ENCODE results near the gene ZNF429.
"Not testable (repeated sequence)": the region's sequence is repeated elsewhere in the genome, so short reads cannot be mapped to it uniquely, and the experiment has no call there.

ZNF429 gene

GRCh38 chr19:21505459-21506451, at the start of gene ZNF429:
Gene ZNF429, plus strand, starts transcription at chr19:21505602. Its CDS starts 170 bp downstream, at chr19:21505772.
- peak; percentile 91 for DNase-seq (ENCODE audit: low spot score)

DNA sequence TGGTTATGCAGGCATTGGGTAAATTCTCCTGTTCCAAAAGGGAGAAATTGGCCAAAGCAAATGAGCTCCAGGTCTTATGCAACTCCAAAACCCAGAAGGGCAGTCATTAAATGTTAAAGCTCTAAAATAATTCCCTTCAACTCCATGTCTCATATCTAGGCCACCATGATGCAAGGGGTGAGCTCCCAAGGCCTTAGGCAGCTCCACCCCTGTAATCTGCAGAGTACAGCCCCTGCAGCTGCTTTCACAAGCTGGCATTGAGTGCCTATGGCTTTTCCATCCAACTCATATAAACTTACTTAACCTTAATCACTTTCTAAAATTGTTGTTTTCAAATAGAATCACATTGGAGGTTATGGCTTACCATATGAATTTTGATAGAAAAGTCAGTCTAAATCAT, 44.7 kb upstream of the ZNF429 start:
- DNase-seq (ENCODE audit: low spot score) = no peak

DNA sequence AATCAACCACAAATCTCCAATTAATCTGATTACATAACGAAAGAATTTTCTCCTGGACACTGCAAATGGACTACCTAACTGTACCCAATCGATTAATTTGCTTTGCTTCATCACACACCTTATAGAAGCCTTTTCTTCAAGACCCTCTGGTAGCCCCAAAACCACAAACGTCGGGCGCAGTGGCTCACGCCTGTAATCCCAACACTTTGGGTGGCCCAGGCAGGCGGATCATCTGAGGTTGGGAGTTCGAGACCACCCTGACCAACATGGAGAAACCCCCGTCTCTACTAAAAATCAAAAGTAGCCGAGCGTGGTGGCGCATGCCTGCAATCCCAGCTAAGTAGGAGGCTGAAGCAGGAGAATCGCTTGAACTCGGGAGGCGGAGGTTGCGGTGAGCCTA, 42.9 kb upstream of the ZNF429 start:
- no peak for DNase-seq (ENCODE audit: low spot score)

- peak; percentile 92 for DNase-seq (ENCODE audit: low spot score)
Measured at GRCh38 chr19:21463449-21464105, 41.8 kb upstream of the ZNF429 start.

DNA sequence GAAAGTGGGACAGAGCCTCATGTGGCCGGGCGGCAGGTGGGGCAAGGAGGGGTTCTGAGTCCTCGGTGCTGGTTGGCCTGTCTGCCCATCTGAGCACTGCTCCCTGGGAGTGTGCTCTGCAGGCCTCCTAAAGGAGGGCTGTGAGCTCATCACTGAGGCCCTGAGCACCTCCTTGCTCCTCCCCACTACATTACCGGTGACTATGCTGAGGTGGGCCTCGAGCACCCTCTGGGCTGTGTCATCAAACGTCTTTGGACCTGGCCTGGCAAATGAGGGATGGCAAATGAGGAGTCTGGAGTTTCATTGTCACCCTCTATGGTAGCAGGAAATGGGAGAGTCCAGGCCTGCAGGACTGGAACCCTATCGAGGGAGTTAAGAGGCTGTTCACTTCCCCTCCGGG, 38.8 kb upstream of the ZNF429 start:
- no peak for DNase-seq (ENCODE audit: low spot score)

GRCh38 chr19:21468791-21469190, 36.6 kb upstream of the ZNF429 start:
- DNase-seq (ENCODE audit: low spot score) = peak; percentile 43

GRCh38 chr19:21472507-21472906, 32.9 kb upstream of the ZNF429 start:
- DNase-seq (ENCODE audit: low spot score) = no peak

DNA sequence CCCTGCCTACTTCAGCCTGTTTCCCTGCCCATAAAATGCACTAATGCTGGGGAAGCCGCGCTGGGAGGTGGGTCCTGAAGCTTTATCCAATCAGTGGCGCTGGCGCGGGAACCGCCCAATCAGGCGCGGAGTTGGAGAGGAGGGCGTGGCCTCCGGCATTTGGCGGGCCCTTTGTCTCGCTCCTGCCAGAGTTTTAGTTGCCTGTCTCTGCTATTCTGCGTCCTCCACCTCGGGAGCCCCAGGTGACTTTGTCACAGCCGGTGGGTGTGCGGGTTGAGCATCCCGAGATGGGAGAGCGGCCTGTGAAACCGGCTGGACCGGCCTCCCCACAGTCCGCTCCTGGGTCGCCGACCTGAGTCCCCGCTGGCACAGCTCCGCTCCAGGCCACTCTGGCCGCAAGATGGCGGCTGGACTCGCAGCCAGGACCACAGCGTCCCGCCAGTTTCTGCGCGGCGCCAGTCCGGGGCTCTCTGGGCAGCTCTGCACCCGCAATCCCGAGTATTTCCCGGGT, 30.7 kb upstream of the ZNF429 start:
- DNase-seq (ENCODE audit: low spot score) = no peak

- not testable (repeated sequence) for DNase-seq (ENCODE audit: low spot score)
Measured at GRCh38 chr19:21482361-21482760, 23.0 kb upstream of the ZNF429 start.

- peak; percentile 86 for DNase-seq (ENCODE audit: low spot score)
Measured at GRCh38 chr19:21482863-21483276, 22.5 kb upstream of the ZNF429 start.

DNA sequence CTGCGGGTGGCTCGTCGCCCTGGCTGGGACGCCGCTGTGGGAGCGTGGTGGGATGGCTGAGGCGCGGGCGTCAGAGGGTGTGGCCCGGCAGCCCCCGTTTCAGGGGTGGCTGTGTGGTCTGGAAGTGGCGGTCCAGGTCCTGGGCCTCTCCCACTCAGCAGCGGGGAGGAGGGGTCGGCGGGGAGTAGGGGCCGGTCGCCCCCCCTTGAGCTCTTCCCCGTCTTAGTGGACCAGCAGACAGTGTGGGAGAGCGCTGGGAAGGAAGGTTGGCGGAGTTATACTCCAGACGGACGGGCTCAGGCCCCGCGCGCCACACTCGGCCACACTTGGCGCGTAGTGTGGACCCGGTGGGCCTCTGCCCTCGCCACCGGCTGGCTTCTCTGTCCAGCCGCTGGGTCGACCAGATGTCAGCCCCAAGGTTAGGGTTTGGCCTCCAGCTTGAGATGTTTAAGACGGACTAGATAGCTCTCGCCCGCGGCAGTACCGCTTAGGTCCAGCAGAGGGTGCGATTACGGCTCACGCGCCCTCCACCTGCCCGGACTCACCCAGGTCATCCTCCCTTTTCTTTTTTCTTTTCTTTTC, 21.7 kb upstream of the ZNF429 start:
- peak; percentile 67 for DNase-seq (ENCODE audit: low spot score)

DNA sequence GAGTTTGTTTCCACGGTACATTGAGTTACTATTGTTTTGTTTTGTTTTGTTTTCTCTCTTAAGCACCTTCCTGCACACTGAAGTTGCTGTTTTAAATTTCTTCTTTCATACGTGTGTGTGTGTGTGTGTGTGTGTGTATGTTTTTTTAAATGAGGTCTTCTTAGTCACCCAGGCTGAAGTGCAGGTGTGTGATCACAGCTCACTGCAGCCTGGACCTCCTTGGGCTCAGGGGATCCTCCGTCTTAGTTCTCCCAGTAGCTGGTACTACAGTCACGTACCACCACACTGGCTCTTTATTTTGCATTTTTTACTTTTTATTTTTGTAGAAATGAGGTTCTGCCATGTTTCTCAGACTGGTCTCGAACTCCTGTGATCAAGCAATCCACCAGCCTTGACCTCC, 20.8 kb upstream of the ZNF429 start:
- DNase-seq (ENCODE audit: low spot score) = no peak

DNA sequence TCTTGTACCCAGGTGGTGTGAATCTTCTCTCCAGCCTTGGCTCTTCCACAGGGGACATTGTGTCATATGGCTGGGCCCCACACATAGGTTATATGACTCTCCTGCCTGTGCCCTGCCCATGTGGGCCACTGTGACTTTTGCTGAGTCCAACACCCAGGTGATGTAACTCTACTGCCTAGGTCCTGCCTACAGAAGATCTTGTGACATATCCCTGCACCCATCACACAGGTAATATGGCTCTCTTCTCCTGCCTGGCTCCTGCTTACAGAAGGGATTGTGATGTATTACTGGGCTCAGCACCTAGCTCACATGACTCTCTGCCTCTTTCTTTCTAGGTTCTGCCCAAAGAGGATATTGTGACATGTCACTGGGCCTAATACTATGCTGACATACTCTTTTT, 19.5 kb upstream of the ZNF429 start:
- DNase-seq (ENCODE audit: low spot score) = no peak

- DNase-seq (ENCODE audit: low spot score) = no peak
Measured at GRCh38 chr19:21487969-21488368, 17.4 kb upstream of the ZNF429 start.

GRCh38 chr19:21491146-21491545, 14.3 kb upstream of the ZNF429 start:
- DNase-seq (ENCODE audit: low spot score) = no peak

DNA sequence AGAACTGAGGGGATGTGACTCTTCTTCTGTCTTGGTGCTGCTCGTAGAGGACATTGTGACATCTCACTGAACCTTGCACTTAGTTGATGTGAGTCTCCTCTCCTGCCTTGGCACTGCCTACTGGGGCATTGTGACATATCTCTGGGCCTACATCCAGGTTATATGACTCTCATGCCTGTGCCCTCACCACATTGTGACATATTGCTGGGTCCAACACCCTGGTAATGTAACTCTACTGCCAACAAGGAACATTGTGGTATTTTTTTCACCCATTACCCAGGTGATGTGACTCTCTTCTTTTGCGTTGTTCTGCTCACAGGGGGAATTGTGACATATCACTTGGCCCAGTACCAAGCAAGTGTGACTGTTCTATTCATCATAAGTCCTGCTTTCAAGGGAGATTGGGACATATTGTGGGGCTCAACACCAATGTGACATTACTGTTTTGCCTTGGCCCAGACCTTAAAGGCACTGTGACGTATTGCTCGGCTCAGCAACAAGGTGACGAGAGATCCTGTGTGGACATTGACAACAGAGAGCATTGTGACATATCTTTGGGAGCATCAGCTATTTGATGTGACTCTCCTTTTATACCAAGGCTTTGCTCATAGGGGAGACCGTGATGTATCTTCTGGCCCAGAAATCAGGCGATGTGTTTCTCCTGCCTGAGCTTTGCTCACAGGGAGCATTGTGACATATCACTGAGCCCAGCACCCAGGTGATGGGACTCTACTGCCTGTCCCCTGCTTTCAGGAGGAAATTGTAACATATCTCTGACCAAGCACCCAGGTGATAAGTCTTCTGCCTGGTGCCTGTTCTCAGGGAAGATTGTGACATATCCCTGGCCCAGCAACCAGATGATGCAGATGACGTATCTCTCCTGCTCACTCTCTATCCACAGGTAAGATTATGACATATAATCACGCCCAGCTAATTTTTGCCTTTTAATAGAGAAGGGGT, 12.2 kb upstream of the ZNF429 start:
- no peak for DNase-seq (ENCODE audit: low spot score)

DNA sequence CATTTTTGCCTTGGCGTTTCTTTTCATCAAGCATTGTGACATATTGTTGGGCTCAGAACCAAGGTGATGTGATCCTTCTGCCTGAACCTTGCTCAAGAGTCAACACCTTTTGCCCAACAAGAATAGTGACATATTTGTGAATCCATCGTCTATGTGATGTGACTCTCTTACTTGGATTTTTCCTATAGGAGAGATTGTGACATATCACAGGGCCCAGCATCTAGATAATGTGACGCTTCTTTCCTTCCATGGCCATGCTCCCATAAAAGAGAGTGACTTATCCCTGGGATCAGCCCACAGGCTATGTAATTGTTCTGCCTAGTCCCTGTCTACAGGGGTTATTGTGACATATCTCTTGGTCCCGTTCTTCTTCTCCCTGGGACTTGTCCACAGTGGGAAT, 8.5 kb upstream of the ZNF429 start:
- DNase-seq (ENCODE audit: low spot score) = no peak

- no peak for DNase-seq (ENCODE audit: low spot score)
Measured at GRCh38 chr19:21498651-21499050, 6.8 kb upstream of the ZNF429 start.

DNA sequence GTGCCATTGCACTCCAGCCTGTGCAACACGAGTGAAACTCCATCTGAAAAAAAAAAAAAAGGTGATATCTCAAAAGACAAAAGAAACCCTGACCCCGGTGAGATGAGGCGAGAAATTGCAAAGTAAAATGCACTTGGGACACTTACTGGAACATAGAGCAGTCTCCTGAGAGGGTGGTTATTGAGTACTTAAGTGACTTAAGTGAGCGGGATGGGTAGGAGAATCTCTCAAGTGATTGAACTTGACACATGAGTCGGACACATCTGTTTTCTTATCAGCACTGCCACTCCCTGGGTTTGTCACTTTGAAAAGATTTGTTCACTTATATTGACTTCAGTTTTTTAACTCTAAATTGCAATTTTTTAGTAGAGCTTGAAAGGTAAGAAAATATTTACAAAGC, 2.8 kb downstream of the ZNF429 start:
- no peak for DNase-seq (ENCODE audit: low spot score)

DNA sequence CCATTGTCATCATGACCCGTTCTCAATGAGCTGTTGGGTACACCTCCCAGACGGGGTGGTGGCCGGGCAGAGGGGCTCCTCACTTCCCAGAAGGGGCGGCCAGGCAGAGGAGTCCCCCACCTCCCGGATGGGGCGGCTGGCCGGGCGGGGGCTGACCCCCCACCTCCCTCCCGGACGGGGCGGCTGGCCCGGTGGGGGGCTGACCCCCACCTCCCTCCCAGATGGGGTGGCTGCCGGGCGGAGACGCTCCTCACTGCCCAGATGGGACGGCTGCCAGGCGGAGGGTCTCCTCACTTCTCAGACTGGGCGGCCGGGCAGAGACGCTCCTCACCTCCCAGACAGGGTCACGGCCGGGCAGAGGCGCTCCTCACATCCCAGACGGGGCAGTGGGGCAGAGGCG, 5.7 kb downstream of the ZNF429 start:
- DNase-seq (ENCODE audit: low spot score) = not testable (repeated sequence)

DNA sequence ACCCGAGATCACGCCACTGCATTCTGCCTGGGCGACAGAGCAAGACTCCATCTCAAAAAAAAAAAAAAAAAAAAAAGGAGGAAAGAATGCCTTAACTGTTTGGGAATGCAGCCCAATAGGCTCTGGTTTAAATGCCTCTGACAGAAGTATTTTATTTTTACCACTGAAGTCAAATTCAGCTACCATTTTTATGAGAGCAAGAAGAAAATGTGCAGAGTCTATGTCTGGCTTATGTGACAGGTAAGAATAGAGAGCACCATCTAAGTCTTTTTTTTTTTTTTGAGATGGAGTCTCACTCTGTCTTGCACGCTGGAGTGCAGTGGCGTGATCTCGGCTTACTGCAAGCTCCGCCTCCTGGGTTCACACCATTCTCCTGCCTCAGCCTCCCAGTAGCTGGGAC, 7.2 kb downstream of the ZNF429 start:
- DNase-seq (ENCODE audit: low spot score) = not testable (repeated sequence)

Data from D341Med (cell line).